Thyroid gland (tissue), 4 donors: ENCODE data around the gene SLC6A6. TPM values are rescaled to one million over a fixed set of nuclear protein-coding genes. Genes with fewer than 3 reads are reported as not detected.

Source experiments
- DNase-seq, 2 donors: peaks; one replicate each; pipeline ENCODE4 v3.0.0-alpha.2; 2019
- H3K27ac ChIP-seq, 3 donors: fragments of 200-600 bp; sonication (generic); 1 replicate in 2 of 3; 2 replicates in 1 of 3; pipeline ENCODE4 v1.5.1; 2016 to 2019; ENCODE audit warnings: mild to moderate bottlenecking in 1 of 3, moderate library complexity in 1 of 3
- H3K27me3 ChIP-seq: fragments of 200-600 bp; sonication (generic); one replicate; pipeline ENCODE4 v1.5.1; 2019
- H3K36me3 ChIP-seq, 2 donors: fragments of 200-600 bp; sonication (generic); one replicate each; pipeline ENCODE4 v1.5.1; 2016 to 2019
- H3K4me1 ChIP-seq, 2 donors: fragments of 200-600 bp; sonication (generic); one replicate each; pipeline ENCODE4 v1.5.1; 2017 to 2019
- H3K4me3 ChIP-seq, 3 donors: fragments of 200-600 bp; sonication (generic); replicated peaks in 1 of 3; 1 replicate in 2 of 3; 2 replicates in 1 of 3; pipeline ENCODE4 v1.5.1; 2016; ENCODE audit warnings: mild to moderate bottlenecking in 1 of 3
- H3K9me3 ChIP-seq: fragments of 200-600 bp; sonication (generic); one replicate; pipeline ENCODE4 v1.5.1; 2017
- POLR2A ChIP-seq, 2 donors: fragments of 450-650 bp; IDR thresholded peaks; one replicate each; pipeline ENCODE4 v1.6.1; 2017; ENCODE audit warnings: antibody characterized with exemption in 2 of 2, mild to moderate bottlenecking in 2 of 2, moderate library complexity in 1 of 2
- WGBS, 2 donors: methylation state at CpG; one replicate each; pipeline ENCODE4 v1.1.5; 2017; 5-methylcytosine and 5-hydroxymethylcytosine counted together
- intact Hi-C: fragments of 100-400 bp; cut with DNase I; formaldehyde crosslinking; loops from one replicate; pipeline ENCODE4 v1.15.1; 2023
- total RNA-seq, 4 donors: library from RNA; depleted of rRNA; stranded (reverse); fragments of >200 nt; gene quantifications; one replicate each; pipeline ENCODE4 v1.2.3, GENCODE V29; 2016
- TF ChIP-seq, protein P1 (sequence below), 6 experiments: fragments of 200-600 bp in 3 of 6; fragments of 450-650 bp in 3 of 6; sonication (generic) in 3 of 6; IDR thresholded peaks; one replicate each; pipeline ENCODE4 v1.5.1; 2016 to 2019; ENCODE audit warnings: antibody characterized with exemption in 6 of 6, mild to moderate bottlenecking in 2 of 6, inconsistent platforms in 1 of 6, moderate library complexity in 1 of 6

The SLC6A6 gene
- total RNA-seq, 4 donors from 2014 or later = 42.7 to 98.0 (median 72.5) TPM

GRCh38 chr3:14505803-14506500, 103.5 kb downstream of the SLC6A6 start:
- Histone ChIP-seq H3K36me3 (no peaks in the 10 kb centered on the region), H3K4me3 (no peak overlapping the region), H3K27me3 (no peaks in the 10 kb centered on the region), H3K9me3 (no peaks in the 10 kb centered on the region), H3K4me1 (peaks cover 0 to 5% of the 10 kb centered on the region in 2 donors), H3K27ac (no peak overlapping the region)
- 85 to 96% methylated on average over 8 to 13 of the region's 16 CpGs for WGBS, 2 donors
- no peak for TF ChIP-seq POLR2A (IDR thresholded peaks at IDR 0.05)
- TF ChIP-seq, protein P1, sequence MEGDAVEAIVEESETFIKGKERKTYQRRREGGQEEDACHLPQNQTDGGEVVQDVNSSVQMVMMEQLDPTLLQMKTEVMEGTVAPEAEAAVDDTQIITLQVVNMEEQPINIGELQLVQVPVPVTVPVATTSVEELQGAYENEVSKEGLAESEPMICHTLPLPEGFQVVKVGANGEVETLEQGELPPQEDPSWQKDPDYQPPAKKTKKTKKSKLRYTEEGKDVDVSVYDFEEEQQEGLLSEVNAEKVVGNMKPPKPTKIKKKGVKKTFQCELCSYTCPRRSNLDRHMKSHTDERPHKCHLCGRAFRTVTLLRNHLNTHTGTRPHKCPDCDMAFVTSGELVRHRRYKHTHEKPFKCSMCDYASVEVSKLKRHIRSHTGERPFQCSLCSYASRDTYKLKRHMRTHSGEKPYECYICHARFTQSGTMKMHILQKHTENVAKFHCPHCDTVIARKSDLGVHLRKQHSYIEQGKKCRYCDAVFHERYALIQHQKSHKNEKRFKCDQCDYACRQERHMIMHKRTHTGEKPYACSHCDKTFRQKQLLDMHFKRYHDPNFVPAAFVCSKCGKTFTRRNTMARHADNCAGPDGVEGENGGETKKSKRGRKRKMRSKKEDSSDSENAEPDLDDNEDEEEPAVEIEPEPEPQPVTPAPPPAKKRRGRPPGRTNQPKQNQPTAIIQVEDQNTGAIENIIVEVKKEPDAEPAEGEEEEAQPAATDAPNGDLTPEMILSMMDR (IDR thresholded peaks at IDR 0.05) = no peak
- DNase-seq = no peak
- intact Hi-C loops = no loop called here

DNA sequence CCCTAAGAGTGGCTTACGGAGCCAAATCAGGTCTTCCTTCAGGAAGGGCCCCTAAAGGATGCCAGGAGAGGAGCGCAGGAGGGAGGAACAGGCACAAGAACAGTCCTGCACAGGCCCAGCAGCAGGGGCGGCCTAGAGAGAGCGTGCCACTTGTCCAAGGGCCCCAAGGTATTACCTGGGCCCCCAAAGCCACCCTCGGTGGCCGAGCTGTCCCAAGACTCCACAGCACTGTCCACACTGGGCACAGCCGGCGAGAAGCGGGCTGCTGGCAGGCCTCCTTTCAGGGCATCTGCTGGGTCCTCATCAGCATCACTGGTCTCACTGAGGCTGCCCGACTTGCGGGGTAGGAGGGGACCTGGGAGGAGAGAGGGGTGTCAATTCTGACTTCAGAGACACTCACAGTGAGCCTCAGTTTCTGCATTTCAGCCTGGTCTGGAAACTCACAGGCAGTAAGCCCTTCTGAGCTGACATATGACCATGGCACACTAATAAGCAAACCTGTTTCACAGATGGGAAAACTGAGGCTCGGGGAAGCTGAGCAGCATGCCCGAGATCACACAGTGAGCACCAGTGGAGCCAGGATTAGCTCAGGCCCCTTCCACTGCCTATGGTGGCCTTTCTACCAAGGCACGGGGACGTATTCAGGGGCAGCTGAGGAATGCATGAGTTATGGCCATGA, 104.4 kb downstream of the SLC6A6 start:
- Histone ChIP-seq H3K9me3 (no peaks in the 10 kb centered on the region), H3K4me1 (peaks cover 0 to 5% of the 10 kb centered on the region in 2 donors), H3K4me3 (no peak overlapping the region), H3K27ac (no peak overlapping the region), H3K27me3 (no peaks in the 10 kb centered on the region), H3K36me3 (no peaks in the 10 kb centered on the region)
- intact Hi-C loops = no loop called here
- no peak for TF ChIP-seq POLR2A (IDR thresholded peaks at IDR 0.05)
- TF ChIP-seq, protein P1 (IDR thresholded peaks at IDR 0.05) = no peak
- 89 to 91% methylated on average over 8 to 13 of the region's 15 CpGs for WGBS, 2 donors
- DNase-seq = no peak

DNA sequence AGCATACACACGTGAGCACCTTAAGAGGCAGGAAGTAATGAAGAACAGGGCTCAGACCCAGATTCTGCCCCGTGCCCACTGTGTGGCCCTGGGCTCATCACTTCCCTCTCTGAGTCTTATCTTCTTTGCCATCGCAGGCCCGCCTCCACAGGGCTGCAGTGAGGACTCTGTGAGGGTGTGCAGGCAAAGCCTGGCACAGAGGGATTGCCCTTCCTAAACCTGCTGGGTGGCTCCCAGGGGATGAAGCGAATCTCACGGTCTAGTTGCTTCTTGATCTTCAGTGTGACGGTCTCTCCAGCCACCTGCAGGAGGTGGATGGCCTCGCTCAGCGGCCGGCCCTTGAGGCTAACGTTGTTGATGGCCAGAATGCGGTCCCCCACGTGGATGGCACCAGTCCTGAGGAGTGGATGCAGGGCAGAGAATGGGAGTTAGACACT, 104.9 kb downstream of the SLC6A6 start:
- intact Hi-C loops = no loop called here
- 57 to 67% methylated on average over 5 to 13 of the region's 13 CpGs for WGBS, 2 donors
- no peak for TF ChIP-seq POLR2A (IDR thresholded peaks at IDR 0.05)
- TF ChIP-seq, protein P1 (IDR thresholded peaks at IDR 0.05) = peak in 2 of 6 experiments; percentile 16 to 17
- H3K9me3 ChIP-seq = no peaks in the 10 kb centered on the region
- H3K4me1 ChIP-seq = peaks cover 0 to 5% of the 10 kb centered on the region in 2 donors
- H3K4me3 ChIP-seq = no peak overlapping the region
- H3K36me3 ChIP-seq = no peaks in the 10 kb centered on the region
- no peak overlapping the region for H3K27ac ChIP-seq
- DNase-seq = peak; percentile 44 to 46
- H3K27me3 ChIP-seq = no peaks in the 10 kb centered on the region

DNA sequence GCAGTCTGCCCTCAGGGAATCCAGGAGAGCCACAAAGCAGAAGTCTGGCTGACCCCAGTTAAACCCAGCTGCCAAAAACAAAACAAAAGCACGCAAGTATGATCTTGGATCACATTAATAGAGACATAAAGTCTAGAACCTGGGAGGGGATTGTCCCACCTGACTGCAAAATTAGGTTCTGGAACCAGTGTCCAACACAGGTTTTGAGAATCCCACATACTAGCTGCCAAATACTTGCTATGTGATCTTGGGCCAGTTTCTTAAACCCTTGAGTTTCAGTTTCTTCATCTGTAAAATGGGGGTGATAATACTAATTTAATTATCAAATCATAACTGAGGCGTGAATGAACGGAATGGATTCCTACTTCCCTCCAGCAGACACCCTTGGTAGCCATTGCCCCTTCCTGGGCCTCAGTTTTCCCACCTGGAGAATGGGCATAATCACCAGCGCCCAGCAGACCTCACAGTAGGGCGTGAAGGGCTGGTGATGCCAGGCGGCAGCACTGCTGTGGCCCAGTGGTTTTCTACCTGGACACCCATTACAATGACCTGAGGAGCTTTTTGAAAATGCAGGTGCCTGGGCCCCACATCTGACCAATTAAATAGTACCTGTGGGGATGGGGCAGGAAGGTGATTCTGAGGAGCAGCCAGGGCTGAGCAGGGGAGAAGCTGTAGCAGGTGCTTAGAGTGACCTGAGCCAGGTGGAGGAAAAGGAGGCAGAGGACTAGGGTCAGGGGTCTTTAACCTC, 105.5 kb downstream of the SLC6A6 start:
- WGBS, 2 donors = 91 to 92% methylated on average over 6 of the region's 6 CpGs
- no peak for DNase-seq
- H3K9me3 ChIP-seq = no peaks in the 10 kb centered on the region
- intact Hi-C loops = no loop called here
- H3K36me3 ChIP-seq = no peaks in the 10 kb centered on the region
- H3K4me1 ChIP-seq = peaks cover 0 to 5% of the 10 kb centered on the region in 2 donors
- TF ChIP-seq, protein P1 (IDR thresholded peaks at IDR 0.05) = peak in 1 of 6 experiments; percentile 1
- TF ChIP-seq POLR2A (IDR thresholded peaks at IDR 0.05) = no peak
- no peak overlapping the region for H3K27ac ChIP-seq
- no peaks in the 10 kb centered on the region for H3K27me3 ChIP-seq
- no peak overlapping the region for H3K4me3 ChIP-seq
